Spleen (tissue), 7 donors: ENCODE results near the gene SLC39A11.

Source experiments
- CTCF ChIP-seq, 11 experiments: fragments of 200-600 bp in 7 of 11; fragments of 450-650 bp in 4 of 11; sonication (generic) in 4 of 11; IDR thresholded peaks in 8 of 11; conservative IDR thresholded peaks in 3 of 11; 1 replicate in 7 of 11; 2 replicates in 4 of 11; pipeline versions ENCODE4 v1.4.0 to v1.8.0; 2016 to 2021; ENCODE audit warnings: antibody characterized with exemption in 11 of 11, inconsistent platforms in 4 of 11, mild to moderate bottlenecking in 1 of 11
- POLR2A ChIP-seq, 3 donors: fragments of 450-650 bp; IDR thresholded peaks; one replicate each; pipeline ENCODE4 v1.5.1; 2017; ENCODE audit warnings: antibody characterized with exemption in 3 of 3, mild to moderate bottlenecking in 1 of 3
- POLR2AphosphoS5 ChIP-seq, 3 donors: sonication (generic); formaldehyde crosslinking; IDR thresholded peaks; one replicate each; pipeline ENCODE4 v1.5.1; 2017; ENCODE audit warnings: antibody characterized with exemption in 3 of 3
- donor health status: DM: no; HTN: no; CAD: no; lungs with moderate emphysema.
- donor health status: DM: no; HTN: no; CAD: no.
- donor health status: DM: no; HTN: no; CAD: no.

DNA sequence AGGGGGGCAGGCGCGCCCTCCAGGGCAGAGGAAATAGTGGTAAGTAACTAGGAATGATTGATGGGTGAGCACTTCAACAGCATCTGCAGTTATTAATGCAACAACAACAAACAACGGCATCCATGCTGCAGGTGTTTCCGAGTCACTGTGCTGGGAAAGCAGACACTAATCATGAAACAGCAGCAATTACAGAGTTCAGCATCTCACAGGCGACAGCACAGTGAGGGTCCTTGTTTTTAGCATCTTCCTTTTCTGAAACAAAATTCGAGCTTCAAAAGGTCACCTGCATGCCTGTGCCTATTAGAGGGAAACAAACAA is 191.9 kb downstream of the SLC39A11 start:
- TF ChIP-seq CTCF (IDR thresholded peaks at IDR 0.05 in 8 of 11, conservative IDR thresholded peaks at IDR 0.05 in 3 of 11), result no peak
- no peak for TF ChIP-seq POLR2A (IDR thresholded peaks at IDR 0.05)
- no peak for TF ChIP-seq POLR2AphosphoS5 (IDR thresholded peaks at IDR 0.05)
